GM23248 (cell line): ENCODE data around the gene CAMTA1.

Experiments used
- EZH2 ChIP-seq: fragments of 200-600 bp; sonication (generic); IDR thresholded peaks from 2 replicates; pipeline ENCODE4 v1.6.1; 2018; ENCODE audit warnings: antibody characterized with exemption, mild to moderate bottlenecking; ENCODE audit not compliant: insufficient read depth, poor library complexity, severe bottlenecking
- EZH2phosphoT487 ChIP-seq: fragments of 200-600 bp; sonication (generic); IDR thresholded peaks from 2 replicates; pipeline ENCODE4 v1.6.1; 2018; ENCODE audit warnings: antibody characterized with exemption, moderate library complexity, mild to moderate bottlenecking, low read depth; ENCODE audit not compliant: insufficient read depth

DNA sequence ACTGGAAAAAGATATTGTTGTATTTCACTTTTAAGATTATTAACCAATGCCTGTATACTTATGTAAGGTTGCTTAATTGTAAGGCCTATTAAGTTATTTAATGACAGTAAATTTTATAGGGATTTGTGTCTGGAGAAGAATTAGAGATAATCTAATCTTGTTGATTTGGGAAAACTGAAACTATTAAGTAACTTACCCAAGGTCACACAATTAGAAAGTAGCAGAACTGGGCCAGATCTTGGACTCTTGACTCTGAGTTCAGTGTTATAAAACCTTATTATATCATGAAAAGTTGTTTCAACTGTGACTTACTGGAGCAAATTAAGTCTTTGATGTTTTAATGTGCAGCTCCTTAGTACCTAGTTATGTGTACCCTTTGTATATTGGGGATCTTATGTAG lies 38.5 kb downstream of the CAMTA1 start:
- TF ChIP-seq EZH2 (no peak), EZH2phosphoT487 (no peak)
